GM21515 (cell line): Measurements from ENCODE around the gene AKNA.

Source experiments
- ATAC-seq: cut with Tn5 transposase; IDR thresholded peaks from one replicate; pipeline ENCODE4 v1.9.1; 2021; ENCODE audit not compliant: unreplicated experiment

Gene AKNA

DNA sequence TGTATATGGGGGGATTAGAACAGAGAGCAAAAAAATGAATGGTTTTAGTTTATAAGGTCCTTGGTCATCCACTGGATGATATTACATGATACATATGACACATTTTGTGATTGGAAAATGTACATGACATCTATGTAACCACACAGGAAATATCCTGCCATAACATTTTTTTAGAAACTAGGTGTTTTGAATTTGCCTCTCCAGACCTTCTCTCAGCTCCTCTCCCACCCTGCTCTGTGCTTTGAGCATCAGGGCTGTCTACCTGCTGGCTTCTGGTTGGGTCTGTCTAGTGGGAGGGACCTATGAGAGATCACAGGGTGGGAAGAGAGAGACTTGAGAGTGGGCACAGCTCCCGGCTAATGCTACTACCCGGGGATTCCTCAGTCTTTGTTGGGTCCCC is 24.4 kb downstream of the AKNA start:
- no peak for ATAC-seq

DNA sequence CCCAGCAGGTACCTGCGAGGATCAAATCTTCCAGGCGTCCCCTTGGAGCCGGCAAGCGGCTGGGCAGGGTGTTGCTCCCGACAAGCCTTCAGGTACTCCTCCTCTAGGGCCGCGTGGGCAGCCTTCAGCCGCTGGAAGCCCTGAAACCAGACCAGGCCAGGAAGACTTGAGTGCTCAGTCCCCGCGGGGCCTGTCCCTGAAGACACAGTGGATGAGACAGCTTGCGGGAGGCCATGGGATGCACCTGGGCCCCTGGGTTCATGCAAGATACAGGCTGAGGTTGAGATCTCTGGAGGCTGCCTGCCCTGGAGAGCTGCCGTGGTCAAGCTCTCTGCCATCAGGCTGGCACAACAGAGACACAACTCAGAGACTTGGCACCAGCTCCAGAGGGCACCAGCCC is 25.4 kb downstream of the AKNA start:
- no peak for ATAC-seq

DNA sequence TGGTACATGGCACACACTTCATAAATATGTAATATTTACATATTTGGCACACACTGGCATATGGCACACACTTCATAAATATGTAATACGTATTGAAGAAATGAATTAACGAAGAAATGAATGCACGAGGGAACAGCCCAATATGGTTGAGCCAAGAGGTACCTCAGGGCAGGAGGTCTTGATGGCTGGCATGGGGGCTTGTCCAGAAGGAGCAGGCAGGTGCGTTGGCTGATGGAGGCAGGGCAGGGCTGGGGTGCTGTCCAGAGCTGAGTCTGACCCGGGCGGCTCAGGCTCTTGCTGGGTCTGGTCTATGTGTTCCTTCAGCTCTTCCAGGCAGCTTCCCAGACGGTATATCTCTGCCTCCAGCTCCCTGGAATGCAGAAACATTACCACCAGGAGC is 26.2 kb downstream of the AKNA start:
- no peak for ATAC-seq

DNA sequence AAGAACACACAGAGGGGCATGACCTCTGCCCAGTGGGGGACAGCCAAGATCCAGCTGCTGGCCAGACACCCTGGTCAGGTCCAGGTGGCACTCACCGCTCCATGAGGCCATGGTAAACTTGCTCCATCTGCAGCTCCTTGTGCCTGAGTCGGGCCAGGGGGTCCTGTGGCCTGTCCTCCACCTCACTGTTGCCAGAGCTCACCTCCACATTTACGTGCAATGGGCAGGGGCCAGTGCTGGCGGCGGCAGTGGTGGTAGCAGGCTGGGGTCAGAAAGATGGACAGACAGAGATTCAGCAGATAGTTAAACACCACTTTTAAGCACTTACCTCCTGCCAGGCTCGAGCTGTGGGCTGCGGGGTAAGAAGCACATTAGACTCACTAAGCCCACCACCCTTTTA is 28.0 kb downstream of the AKNA start:
- no peak for ATAC-seq

DNA sequence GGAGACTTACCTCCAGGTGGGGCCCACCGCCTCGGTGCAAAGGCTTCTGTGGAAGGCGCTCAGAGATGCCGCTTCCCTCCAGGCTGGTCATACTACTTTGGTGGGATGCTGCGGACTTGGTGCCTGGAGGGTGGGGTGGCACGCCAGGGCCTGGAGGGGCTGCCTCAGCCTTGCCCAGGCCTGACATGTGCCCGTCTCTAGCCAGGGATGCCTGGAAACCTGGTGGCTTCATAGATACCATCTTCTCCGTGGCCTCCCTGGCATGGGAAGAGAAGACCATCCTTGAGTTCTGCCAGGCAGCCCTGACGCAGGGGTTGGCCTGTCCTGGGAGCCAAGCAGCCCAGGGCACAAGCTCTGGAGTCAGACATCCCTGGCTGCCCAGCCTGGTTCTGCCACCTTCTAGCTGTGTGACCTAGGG is 29.9 kb downstream of the AKNA start:
- no peak for ATAC-seq

DNA sequence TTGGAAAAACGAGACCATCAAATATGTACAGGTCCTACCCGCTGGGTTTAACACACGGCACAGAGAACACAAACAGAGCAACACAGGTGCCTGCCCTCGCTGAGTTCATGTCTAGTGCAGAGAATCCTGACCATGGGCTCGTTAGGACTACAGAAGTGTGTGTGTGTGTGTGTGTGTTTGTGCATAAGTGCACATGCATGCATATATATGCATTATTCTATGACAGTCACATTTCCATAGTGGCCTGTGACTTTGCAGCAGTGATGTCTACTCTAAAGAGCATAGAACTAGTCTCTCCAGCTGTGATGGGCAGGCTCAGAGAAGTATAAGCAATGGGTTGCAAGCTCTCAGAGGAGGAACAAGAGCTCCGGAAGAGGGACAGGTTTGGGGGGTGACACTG is 30.4 kb downstream of the AKNA start:
- no peak for ATAC-seq

DNA sequence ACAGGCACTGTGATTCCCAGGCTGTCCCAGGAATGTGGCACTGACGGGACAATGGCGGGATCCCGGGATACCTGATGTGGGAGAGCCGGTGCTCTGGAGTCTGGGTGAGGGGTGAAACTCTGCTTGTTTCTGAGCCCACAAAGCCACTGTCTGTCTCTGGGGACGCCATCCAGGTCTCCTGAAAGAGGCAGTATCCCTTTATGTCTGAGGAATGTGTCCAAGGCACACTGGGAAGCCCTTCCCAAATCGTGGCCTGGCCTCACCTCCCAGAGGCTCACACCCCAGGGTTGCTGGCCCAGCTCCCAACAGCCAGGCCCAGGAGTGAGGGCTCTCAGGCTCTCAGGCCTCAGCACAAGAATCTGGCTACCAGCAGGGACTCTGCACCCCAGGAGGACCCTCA is 31.0 kb downstream of the AKNA start:
- no peak for ATAC-seq

DNA sequence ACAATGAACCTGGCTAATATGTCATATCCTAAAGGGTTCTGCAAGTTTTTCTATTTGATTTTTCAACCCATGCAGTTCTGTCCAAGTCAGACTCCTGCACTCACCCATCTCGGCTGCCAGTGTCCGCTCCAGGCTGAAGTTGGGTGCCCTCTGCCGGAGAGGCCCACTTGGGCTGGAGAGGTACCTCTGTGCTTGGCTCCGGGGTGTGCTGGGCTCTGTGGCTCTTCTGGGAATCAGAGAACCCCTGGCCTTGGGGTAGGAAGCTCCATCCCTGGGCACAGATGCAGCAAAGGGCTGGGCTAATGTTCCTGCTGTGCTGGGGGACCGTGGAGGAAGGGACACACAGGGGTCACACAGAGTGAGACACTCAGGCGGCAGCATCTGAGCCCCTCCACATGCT is 32.0 kb downstream of the AKNA start:
- no peak for ATAC-seq

DNA sequence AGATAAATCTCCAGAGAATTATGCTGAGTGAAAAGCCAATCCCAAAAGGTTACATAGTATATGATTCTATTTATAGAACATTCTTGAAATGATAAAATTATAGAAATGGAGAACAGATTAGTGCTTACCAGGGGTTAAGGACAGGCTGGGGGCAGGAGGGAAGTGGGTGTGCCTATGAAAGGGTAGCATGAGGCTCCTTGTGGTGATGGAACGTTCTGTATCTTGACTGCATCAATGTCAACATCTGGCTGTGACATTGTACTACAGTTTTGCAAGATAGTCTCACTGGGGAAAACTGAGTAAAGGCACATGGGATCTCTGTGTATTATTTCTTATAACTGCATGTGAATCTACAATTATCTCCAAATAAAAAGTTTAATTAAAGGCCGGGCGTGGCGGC is 35.9 kb downstream of the AKNA start:
- ATAC-seq, result no peak

DNA sequence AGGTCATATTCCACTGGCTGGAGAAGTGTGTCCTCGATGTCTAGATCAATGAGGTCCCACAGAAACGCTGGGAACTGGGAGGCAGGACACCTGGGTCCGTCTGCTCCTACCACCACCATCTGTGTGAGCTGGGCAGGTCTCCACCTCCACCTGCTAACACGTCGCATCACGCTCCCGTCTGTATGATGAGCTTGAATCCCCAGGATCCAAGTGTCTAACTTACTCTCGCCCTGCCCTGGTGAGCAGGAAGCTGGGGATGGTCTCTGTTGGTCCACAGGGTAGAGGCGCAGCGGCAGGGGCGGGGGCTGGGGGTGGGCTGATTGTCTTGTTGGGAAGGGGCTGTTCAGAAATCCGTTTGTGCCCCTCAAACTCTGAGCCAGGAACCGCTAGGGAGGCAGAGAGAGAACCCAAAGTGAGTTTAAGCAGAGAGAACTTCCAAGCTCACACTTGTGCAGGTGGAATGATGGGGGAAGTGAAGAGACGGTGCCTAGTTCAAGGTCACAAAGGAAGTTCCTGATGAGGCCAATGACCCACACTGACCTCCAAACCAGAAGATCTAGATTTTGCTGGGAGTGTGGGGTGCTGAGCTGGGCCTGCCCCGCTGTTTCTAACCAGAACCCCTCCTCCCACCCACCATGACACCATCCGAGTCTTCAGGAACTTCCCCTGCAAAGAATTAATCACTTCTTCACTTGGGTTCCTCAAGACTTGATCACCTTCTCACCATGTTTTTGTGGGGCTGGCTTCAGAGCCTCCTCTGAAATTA is 37.0 kb downstream of the AKNA start:
- no peak for ATAC-seq

DNA sequence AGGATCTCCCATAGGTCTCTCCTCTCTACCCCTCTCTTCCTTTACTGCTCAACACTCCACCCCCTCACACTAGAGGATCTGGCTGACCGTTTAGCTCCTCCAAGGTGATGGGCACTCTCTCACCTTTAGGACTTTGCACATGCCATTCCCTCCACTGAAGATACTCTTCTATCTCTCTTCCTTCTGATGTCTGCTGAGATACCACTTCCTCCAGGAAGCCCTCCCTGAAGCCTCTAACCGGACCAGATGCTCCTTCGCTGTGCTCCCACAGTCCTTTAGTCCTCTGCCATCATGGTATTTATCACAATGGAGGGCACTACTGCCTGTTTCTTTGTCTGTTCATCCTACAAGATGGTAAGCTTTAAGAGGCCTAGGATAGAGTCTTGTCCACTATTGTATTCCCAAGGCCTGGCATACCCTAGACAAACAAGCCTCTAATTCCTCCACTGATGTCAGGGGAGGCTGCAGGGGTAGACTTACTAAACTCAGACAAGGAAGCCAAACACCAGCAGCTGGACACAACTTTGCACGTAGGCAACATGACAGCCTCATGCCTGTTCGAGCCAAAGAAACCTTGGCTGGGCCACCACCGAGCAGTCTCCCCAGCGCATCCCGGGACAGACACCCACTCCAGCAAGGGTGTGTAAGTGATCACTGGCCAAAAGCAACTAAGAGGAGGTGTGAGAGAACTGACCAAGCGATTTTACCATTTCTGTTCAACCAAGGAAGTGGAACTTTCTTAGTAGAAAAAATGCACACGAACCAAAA is 37.9 kb downstream of the AKNA start:
- ATAC-seq, result no peak

DNA sequence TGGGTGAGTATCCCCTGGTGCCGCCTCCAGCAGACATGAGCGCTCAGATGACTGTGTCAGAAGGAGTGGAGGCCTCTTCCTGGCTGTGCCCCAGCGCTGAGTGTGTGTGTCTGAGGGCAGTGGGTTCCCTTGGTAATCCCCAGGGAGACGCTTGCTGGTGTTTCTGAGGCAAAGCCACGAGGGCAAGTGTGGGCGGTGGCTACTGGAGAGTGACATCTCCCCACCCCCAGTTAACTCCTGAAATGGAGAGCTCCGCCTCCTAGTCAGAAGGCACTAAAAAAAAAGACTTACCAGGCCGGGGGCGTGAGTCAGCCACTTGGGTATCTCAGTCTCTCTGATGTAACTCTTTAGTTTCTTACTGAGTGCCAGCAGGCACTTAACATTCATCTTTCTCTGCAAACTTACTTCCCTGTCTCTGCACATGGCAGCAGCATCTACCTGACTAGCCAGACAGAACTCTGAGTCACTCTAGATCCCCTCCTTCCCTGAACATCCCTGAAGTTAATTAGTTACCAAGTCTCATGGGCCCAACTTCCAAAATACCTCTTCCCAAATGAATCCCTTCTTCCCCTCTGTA is 38.8 kb downstream of the AKNA start:
- peak; percentile 67 for ATAC-seq

DNA sequence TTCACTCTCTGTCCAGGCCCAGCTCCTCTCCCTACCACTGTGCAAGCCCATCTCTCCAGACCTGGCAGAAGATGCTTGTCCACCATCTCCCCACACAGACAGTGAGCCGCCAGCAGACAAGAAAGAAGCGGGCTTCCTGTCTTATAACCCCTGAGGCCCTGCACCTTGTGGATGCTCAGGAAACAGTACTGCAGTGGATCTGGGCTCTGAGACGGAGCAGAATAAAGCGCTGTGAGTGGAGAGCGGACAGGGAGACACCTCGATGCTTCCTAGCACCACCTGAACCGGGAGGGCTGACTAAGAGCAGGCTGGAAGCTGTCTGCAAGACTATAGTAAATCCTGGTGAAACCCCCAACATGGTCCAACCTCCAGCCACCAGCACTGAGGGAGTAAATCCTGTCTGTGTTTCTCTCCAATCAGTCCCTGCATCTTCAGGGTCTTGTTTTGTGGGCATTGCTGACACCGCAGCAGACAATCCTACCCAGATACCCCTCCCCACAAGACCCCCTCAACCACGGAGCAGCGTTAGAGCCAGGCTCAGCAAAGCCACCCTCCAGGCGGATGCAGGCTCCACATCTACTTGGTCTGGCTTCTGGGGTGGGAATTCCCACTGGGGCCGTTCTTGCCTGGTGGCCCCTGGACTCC is 39.4 kb downstream of the AKNA start:
- ATAC-seq, result no peak

DNA sequence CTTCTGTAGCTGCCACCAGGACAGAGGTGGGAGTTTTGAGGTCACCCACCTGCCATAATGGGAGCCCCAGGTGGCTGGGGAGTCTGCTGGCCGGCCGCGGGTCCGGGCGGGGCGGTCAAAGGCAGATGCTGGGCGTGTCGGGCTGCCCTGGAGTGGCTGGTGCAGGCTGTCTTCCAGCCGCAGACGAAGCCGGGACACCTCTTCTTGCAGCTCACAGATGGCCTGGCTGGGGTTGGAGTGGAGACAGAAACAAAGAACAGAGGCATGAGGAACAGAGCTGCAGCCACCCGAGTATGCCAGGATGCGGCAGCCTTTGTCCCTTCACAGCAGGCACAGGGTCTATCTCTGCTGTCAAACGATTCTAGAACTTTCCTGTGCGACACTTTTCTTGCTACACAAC is 40.1 kb downstream of the AKNA start:
- no peak for ATAC-seq

DNA sequence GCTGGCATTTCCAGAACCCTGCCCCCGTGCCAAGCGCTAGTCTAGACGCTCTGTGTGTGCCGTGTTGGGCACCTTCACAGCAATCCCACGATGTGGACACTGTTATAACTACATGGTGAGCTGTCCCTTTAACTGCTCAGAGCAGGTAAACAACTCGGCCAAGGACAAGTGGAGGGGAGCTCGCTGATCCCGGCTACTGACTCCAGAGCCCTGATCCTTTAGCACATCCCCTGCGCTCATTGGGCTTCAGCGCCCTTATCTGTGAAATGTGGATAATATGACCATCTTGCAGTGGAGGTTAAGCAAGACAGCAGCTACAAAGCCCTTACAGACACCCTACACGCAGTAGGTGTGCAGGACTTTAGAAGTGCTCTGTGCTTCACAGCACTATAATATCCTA is 41.6 kb downstream of the AKNA start:
- no peak for ATAC-seq

DNA sequence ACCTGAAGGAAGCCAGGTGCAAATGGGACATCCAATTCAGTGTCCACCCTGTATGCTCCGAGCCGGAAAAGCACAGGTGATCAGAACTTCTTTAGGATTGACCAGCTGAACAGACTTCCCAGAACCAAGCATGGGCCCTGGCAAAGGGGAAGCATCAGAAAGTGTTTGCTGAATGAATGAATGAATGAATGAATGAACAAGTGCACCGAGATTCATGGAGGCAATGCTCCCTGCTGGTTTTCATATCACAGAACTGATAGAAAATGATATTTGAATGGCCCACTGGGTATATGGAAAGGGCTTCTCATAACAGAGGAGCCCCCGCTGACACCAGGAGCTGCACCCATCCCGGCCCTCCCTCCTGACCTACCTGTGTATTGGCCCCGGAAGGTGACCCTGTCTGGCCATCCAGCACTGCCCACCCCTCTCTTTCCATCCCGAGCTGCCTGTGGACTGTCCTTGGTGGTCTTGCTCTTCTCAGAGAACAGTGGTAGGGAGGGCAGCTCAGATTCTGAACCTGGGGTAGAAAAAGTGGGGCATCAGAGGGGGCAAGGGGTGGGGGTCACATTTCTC is 42.2 kb downstream of the AKNA start:
- no peak for ATAC-seq

DNA sequence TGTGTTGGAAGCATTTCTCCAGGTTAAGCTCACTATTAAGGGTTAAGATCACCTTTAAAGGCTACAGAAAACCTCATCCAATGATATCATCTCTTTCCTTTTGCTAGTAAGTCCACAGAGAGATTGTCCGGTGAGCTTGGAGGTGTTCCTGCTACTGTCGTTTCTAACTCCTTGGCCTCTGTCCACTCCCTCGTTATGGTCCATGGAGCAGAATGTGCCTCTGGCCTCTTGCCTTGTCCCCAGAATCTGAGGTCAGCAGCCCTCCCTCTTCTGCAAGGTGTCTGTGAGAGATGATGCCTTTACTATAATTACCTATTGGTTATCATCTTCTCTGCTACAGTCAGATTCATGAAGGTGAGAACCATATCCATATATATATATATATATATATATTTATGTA is 43.1 kb downstream of the AKNA start:
- no peak for ATAC-seq

DNA sequence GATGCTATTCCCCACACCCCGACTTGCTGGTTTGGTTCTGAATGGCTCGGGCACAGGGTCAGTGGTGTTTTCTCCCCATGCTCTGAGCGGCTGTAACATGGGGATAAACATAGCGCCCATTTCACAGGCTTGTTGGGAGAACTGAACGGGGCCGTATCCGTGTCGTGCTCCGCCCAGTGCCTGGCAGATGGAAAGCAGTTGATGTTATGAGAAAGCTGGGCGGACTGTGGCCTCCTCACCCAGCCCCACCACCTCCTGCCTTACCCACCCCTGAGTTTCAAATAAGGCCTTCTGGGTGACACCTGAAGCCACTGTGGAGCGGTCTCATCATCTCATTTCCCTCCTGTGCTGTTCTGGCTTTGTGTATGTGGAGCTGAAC is 43.6 kb downstream of the AKNA start:
- no peak for ATAC-seq

DNA sequence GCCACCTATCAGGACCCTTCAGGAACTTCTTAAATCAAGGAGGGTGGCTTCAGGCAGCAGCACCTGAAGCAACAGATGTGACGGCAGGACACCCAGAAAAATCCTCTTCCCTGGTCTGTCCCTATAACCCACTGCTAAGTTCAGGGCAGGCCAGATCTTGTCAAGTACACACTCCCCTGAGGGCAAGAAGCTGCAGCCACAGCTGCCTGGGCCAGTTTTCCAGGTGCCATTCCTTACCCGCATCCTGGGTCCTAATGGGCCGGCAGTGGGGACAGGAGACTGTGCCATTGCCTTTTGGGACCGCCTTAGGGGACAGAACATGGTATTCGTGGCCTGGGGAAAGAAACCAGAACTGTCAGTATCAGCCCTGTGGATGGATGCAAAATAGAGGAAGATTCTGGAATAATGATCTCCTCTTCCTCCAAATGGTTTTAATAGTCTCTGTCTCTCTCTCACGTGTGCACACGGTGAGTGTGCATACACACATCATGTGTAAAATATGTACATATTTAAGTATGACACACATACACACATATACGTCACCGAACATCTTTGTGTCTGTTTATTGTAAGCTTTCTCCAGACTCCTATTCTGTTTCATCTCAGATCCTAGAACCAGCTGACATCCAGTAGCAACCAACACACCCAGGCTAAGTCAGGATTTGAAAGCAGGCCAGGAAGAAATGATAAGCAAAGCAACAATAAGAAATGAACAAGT is 44.2 kb downstream of the AKNA start:
- no peak for ATAC-seq

DNA sequence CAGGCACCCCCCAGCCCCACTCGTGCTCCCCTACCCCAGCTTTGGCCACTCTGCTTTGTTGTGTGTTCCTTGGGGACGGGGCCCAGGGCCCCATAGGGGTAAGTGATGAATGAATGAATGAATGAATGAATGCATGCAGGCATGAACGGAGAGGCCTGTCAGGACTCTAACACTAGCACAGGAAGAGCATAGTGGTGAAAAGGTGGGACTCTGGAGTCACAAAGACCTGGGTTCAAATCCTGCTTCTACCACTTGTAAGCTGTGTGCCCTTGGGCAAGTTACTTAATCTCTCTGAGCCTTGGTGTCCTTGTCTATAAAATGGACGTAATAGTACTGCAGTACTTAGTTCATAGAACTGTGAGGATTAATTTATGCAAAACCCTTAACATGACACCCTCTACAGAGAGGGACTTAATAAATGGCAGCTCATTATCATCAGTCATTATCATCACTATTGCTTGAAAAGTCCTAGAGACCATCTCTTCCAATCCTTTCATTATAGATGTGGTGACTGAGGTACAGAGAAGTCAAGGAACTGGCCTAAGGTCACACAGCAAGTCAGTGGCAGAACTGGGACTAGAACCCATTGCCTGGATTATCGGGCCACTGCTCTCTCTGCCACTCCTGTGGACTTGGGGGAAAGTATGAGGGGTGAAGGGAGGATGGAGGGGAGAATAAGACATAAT is 44.9 kb downstream of the AKNA start:
- ATAC-seq, result no peak
